Uterus (tissue), 2 donors: ENCODE data around the gene DFFA.
"Not testable (repeated sequence)": the region's sequence is repeated elsewhere in the genome, so short reads cannot be mapped to it uniquely, and the experiment has no call there.

Experiments
- POLR2A ChIP-seq, 2 donors: fragments of 450-650 bp; IDR thresholded peaks; one replicate each; pipeline ENCODE4 v1.6.1; 2016; ENCODE audit warnings: antibody characterized with exemption in 2 of 2, mild to moderate bottlenecking in 1 of 2, moderate library complexity in 1 of 2
- TF ChIP-seq, protein P1 (sequence below), 4 experiments: fragments of 200-600 bp in 2 of 4; fragments of 450-650 bp in 2 of 4; sonication (generic) in 2 of 4; IDR thresholded peaks; one replicate each; pipeline ENCODE4 v1.5.1; 2016 to 2019; ENCODE audit warnings: antibody characterized with exemption in 4 of 4, mild to moderate bottlenecking in 2 of 4, moderate library complexity in 1 of 4

DNA sequence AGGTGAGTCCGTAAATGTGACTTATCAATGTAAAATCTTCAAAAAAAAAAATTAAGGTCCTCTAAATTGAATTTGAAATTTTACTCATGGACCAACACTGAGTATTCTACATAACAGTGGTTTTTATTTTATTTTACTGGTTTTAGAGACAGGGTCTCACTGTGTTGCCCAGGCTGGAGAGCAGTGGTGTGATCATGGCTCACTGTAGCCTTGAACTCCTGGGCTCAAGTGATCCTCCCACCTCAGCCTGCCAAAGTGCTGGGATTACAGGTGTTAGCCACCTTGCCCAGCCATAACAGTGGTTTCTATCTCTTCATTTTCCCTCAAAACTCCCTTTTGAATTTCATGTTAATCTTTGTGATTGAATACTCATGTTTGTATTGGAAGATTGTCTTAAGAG, 56.4 kb downstream of the DFFA start:
- TF ChIP-seq, protein P1, sequence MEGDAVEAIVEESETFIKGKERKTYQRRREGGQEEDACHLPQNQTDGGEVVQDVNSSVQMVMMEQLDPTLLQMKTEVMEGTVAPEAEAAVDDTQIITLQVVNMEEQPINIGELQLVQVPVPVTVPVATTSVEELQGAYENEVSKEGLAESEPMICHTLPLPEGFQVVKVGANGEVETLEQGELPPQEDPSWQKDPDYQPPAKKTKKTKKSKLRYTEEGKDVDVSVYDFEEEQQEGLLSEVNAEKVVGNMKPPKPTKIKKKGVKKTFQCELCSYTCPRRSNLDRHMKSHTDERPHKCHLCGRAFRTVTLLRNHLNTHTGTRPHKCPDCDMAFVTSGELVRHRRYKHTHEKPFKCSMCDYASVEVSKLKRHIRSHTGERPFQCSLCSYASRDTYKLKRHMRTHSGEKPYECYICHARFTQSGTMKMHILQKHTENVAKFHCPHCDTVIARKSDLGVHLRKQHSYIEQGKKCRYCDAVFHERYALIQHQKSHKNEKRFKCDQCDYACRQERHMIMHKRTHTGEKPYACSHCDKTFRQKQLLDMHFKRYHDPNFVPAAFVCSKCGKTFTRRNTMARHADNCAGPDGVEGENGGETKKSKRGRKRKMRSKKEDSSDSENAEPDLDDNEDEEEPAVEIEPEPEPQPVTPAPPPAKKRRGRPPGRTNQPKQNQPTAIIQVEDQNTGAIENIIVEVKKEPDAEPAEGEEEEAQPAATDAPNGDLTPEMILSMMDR (IDR thresholded peaks at IDR 0.05): not testable (repeated sequence)
- TF ChIP-seq POLR2A (IDR thresholded peaks at IDR 0.05): not testable (repeated sequence)
